ENCODE results near the gene L3MBTL4.

L3MBTL4 gene

GRCh38 chr18:6115710-6116109 is 299.0 kb downstream of the L3MBTL4 start:
- TF ChIP-seq CTCF (IDR thresholded peaks at IDR 0.05; ENCODE audit: control insufficient read depth, extremely low read depth, insufficient read depth) = no peak
- DNase-seq (ENCODE audit: low read depth) = no peak
- no peak overlapping the region for H3K4me3 ChIP-seq (ENCODE audit: low read depth, low read length)

- DNase-seq (ENCODE audit: low read depth) = no peak
- TF ChIP-seq CTCF (IDR thresholded peaks at IDR 0.05; ENCODE audit: control insufficient read depth, extremely low read depth, insufficient read depth) = no peak
- H3K4me3 ChIP-seq (ENCODE audit: low read depth, low read length) = no peak overlapping the region
Measured at GRCh38 chr18:6113650-6114049, 301.1 kb downstream of the L3MBTL4 start.

GRCh38 chr18:6111726-6112125 is 303.0 kb downstream of the L3MBTL4 start:
- no peak overlapping the region for H3K4me3 ChIP-seq (ENCODE audit: low read depth, low read length)
- DNase-seq (ENCODE audit: low read depth) = no peak
- no peak for TF ChIP-seq CTCF (IDR thresholded peaks at IDR 0.05; ENCODE audit: control insufficient read depth, extremely low read depth, insufficient read depth)

- DNase-seq (ENCODE audit: low read depth) = no peak
- TF ChIP-seq CTCF (IDR thresholded peaks at IDR 0.05; ENCODE audit: control insufficient read depth, extremely low read depth, insufficient read depth) = no peak
Measured at GRCh38 chr18:6109743-6110142, 305.0 kb downstream of the L3MBTL4 start.

GRCh38 chr18:6107794-6108193 is 306.9 kb downstream of the L3MBTL4 start:
- TF ChIP-seq CTCF (IDR thresholded peaks at IDR 0.05; ENCODE audit: control insufficient read depth, extremely low read depth, insufficient read depth) = no peak
- H3K4me3 ChIP-seq (ENCODE audit: low read depth, low read length) = no peak overlapping the region
- peak; percentile 13 for DNase-seq (ENCODE audit: low read depth)

More at GRCh38 chr18:6109743-6110142, 305.0 kb downstream of the L3MBTL4 start:
- no peak overlapping the region for H3K4me3 ChIP-seq (ENCODE audit: low read depth, low read length)

GRCh38 chr18:6106091-6106685 is 308.5 kb downstream of the L3MBTL4 start:
- DNase-seq (ENCODE audit: low read depth) = no peak
- no peak for TF ChIP-seq CTCF (IDR thresholded peaks at IDR 0.05; ENCODE audit: control insufficient read depth, extremely low read depth, insufficient read depth)
- H3K4me3 ChIP-seq (ENCODE audit: low read depth, low read length) = no peak overlapping the region

- H3K4me3 ChIP-seq (ENCODE audit: low read depth, low read length) = no peak overlapping the region
- no peak for TF ChIP-seq CTCF (IDR thresholded peaks at IDR 0.05; ENCODE audit: control insufficient read depth, extremely low read depth, insufficient read depth)
- DNase-seq (ENCODE audit: low read depth) = no peak
Measured at GRCh38 chr18:6103741-6104140, 311.0 kb downstream of the L3MBTL4 start.
